Measurements from ENCODE around the gene TRIM13. TPM values are rescaled to one million over a fixed set of nuclear protein-coding genes. Genes with fewer than 3 reads are reported as not detected.

Gene TRIM13
- total and polyA plus RNA-seq, 2 of the 13 experiments (the other 11 are each of a cell fraction or from before 2014, with no cell fraction given), result 22.0 to 24.4 TPM

GRCh38 chr13:50055454-50055853, 58.6 kb downstream of the TRIM13 start:
- Histone ChIP-seq H3K4me1 (ENCODE audit: insufficient read depth, low read length) (no peaks in the 10 kb centered on the region), H3K79me2 (ENCODE audit: insufficient read depth, low read length) (peaks cover 17% of the 10 kb centered on the region), H2AFZ (ENCODE audit: low read length) (no peak overlapping the region), H3K27me3 (ENCODE audit: control insufficient read depth in 1 of 2, insufficient read depth in 2 of 2, low read length in 2 of 2) (no peaks in the 10 kb centered on the region), H3K9ac (ENCODE audit: insufficient read depth, low read depth, low read length) (no peak overlapping the region), H3K27ac (ENCODE audit: extremely low read length, insufficient read depth, low read length) (no peak overlapping the region), H3K9me3 (ENCODE audit: low read length) (no peaks in the 10 kb centered on the region), H3K4me2 (ENCODE audit: low read depth, low read length) (no peak overlapping the region), H3K4me3 (replicated peaks in 1 of 3; ENCODE audit: insufficient read depth in 1 of 3, low read depth in 2 of 3, low read length in 3 of 3) (no peak overlapping the region), H4K20me1 (ENCODE audit: insufficient read depth, low read length) (no peaks in the 10 kb centered on the region), H3K36me3 (replicated peaks in 1 of 2; ENCODE audit: control insufficient read depth in 1 of 2, insufficient read depth in 2 of 2, low read length in 2 of 2) (peaks cover 3 to 16% of the 10 kb centered on the region in 2 experiments; a peak in 3 of 5 replicates)
- ChIA-PET CTCF (ENCODE audit: low intra/inter-chr PET ratio, low total read pairs) (no interaction called here), POLR2A (no interaction called here)
- no peak for DNase-seq (ENCODE audit: low spot score)
- intact Hi-C loops (cut with micrococcal nuclease; ENCODE audit: unreplicated experiment), result no loop called here
- FAIRE-seq, result no peak
- in situ Hi-C loops (cut with HindIII; ENCODE audit: extremely low pct_ligation_motif_present, low pct_unique_long_range_greater_than_20kb), result no loop called here
- WGBS (ENCODE audit: low lambda C conversion rate), result 92% methylated on average over 1 of the region's 1 CpG
- TF ChIP-seq, protein P1, sequence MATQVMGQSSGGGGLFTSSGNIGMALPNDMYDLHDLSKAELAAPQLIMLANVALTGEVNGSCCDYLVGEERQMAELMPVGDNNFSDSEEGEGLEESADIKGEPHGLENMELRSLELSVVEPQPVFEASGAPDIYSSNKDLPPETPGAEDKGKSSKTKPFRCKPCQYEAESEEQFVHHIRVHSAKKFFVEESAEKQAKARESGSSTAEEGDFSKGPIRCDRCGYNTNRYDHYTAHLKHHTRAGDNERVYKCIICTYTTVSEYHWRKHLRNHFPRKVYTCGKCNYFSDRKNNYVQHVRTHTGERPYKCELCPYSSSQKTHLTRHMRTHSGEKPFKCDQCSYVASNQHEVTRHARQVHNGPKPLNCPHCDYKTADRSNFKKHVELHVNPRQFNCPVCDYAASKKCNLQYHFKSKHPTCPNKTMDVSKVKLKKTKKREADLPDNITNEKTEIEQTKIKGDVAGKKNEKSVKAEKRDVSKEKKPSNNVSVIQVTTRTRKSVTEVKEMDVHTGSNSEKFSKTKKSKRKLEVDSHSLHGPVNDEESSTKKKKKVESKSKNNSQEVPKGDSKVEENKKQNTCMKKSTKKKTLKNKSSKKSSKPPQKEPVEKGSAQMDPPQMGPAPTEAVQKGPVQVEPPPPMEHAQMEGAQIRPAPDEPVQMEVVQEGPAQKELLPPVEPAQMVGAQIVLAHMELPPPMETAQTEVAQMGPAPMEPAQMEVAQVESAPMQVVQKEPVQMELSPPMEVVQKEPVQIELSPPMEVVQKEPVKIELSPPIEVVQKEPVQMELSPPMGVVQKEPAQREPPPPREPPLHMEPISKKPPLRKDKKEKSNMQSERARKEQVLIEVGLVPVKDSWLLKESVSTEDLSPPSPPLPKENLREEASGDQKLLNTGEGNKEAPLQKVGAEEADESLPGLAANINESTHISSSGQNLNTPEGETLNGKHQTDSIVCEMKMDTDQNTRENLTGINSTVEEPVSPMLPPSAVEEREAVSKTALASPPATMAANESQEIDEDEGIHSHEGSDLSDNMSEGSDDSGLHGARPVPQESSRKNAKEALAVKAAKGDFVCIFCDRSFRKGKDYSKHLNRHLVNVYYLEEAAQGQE (IDR thresholded peaks at IDR 0.05; ENCODE audit: borderline replicate concordance in 1 of 2, low read depth in 1 of 2, low read length in 2 of 2), result no peak
- no peak for TF ChIP-seq ZMAT5 (CRISPR knock-in tag; IDR thresholded peaks at IDR 0.05; ENCODE audit: borderline replicate concordance, low read depth)
- TF ChIP-seq ZNF335 (CRISPR knock-in tag; IDR thresholded peaks at IDR 0.05), result no peak
- TF ChIP-seq KAT2B (IDR thresholded peaks at IDR 0.05; ENCODE audit: borderline replicate concordance, low read depth, low read length), result no peak
- TF ChIP-seq, protein P2, sequence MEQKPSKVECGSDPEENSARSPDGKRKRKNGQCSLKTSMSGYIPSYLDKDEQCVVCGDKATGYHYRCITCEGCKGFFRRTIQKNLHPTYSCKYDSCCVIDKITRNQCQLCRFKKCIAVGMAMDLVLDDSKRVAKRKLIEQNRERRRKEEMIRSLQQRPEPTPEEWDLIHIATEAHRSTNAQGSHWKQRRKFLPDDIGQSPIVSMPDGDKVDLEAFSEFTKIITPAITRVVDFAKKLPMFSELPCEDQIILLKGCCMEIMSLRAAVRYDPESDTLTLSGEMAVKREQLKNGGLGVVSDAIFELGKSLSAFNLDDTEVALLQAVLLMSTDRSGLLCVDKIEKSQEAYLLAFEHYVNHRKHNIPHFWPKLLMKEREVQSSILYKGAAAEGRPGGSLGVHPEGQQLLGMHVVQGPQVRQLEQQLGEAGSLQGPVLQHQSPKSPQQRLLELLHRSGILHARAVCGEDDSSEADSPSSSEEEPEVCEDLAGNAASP (CRISPR knock-in tag; IDR thresholded peaks at IDR 0.05; ENCODE audit: borderline replicate concordance), result no peak
- TF ChIP-seq ZNF274 (CRISPR knock-in tag; IDR thresholded peaks at IDR 0.05), result no peak
- BruUV-seq (replicated peaks), result no TSS peak
- no peak for ATAC-seq
